ENCODE measurements around the gene PSMC1.
"Not testable (repeated sequence)": the region's sequence is repeated elsewhere in the genome, so short reads cannot be mapped to it uniquely, and the experiment has no call there.

The PSMC1 gene

DNA sequence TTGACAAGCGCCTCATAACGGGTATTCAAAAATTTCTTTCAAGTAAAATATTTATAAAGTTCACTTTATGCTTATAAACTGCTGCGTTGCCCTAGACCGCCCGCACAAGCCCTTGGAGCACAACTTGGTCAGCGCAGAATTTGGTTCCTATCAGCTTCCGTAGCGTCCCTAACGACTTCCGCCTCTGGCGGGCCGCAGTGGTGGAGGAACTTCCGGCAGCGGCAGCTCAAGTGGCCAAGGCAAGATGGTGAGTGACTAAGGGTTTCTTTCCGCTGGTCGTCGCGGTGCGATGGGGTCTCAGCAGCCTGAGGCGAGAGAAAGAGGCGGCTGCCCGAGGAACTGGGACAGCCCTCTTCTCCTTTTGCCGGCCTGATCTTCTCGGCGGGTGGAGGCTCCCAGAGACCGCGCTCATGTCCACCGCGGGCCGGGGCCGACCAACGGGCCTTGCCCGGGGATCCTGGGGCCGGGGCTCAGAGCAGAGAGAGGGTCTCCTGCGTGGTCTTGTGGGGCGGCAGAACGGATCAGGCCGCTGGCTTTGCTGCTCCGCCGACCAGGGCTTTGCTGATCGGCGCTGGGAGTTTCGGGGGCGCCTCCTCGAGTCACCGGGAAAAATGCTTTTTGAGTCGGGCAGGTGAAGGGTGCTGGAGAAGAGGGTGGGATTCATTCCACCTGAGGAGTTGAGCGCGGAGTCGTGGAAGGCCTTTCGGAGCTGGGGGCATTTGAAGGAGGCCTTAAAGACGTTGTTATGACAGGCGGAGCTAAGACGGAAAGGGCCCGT is at the start of gene PSMC1:
PSMC1 (plus strand) TSS at position 200 of the 778 bp plus-strand sequence; CDS start at position 245, 45 bp downstream.
- peak; percentile 74 to 80 for DNase-seq (ENCODE audit: low read depth in 2 of 2)

DNA sequence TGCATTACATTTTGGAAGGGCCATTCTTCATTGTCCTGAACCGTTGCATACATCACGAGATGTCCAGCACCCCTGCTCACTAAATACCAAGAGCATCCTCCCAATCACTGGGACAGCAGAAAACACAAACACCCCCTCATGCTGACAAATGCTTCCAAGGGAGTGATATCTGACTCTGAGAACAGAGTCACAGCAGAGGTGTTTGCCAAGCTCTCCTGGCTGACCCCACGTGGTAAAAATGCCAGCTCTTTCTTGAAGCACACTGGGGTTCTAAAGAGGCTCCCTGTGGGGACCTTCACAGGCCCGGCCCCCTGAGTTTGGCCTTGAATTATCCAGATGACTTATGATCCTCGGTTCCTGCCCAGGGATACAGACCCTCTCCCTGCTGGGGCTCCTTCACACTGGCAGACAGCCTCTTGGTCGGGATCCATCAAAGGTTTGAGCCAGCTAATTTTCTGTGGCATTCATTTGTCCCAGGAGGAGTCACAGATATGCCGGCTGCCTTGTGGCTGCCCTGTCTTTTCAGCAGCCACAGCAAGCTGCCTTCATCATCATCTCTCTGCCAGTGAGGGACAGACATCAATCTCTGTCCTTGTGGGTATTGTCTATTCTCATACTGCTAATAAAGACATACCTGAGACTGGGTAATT is 43.1 kb upstream of the PSMC1 start:
- DNase-seq (ENCODE audit: low read depth in 2 of 2), result no peak

DNA sequence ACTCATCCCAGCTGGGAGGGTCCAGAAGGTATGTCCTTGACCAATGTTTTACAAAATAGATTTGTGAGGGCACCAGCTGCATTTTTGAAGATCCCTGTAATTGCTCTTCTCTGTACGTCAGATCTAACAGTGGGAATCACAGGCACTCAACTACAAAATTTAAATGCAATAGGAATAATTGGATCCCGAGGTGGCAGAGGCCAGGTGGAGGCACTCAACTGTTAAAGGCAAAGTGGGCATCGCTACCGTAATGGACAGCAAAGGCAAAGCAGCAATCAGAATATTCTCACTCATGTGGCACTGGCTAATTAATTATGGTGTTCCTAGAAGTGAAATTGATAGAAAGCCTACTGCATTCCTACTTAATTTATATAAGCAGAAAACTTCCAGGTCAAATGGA is 27.9 kb upstream of the PSMC1 start:
- DNase-seq (ENCODE audit: low read depth in 2 of 2), result no peak

DNA sequence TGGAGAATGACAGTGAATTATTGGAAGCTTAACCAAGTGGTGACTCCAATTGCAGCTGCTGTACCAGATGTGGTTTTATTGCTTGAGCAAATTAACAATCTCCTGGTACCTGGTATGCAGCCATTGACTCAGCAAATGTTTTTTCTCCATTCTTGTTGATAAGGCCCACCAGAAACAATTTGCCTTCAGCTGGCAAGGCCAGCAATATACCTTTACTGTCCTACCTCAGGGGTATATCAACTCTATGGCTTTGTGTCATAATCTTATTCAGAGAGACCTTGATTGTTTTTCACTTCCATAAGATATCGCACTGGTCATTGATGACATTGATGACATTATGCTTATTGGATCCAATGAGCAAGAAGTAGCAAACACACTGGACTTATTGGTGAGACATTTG is 26.4 kb upstream of the PSMC1 start:
- not testable (repeated sequence) for DNase-seq (ENCODE audit: low read depth in 2 of 2)

DNA sequence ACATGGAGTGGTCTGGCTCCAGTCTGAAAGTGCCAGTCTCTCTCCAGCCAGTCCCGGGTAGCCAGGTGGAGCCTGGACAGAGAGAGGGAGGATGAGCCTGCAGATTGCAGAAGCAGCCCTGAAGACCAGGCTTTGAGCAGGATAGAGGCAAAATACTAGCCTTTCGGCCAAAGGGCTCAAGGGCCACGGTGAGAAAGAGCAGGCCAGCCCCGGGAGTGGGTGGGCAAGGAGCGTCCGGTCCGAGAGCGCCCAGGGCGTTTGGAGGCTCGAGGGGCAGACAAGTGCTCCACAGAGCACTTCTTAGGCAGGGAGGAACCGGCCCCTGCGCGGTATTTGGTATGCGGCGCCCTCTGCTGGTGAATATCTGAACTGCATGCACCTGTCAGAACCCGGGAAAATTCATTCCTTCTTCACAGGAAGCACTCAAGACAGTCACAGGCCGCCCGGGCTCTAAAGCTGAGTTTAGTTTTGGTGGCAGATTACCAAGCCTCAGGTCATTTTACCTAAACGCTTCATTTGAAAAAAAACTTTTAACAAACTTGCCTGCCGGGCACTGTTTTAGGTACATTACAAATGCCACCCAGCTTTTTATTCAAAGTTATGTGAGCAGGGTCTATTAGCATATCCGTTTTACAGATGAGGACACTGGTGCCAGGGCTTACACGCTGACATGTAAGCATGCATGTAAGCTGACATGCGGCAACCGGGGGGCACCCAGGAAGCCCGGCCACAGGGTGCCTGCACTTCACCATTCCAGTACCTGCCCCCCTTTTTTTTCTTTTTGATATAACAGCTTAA is 21.0 kb upstream of the PSMC1 start:
- peak; percentile 48 to 75 for DNase-seq (ENCODE audit: low read depth in 2 of 2)

DNA sequence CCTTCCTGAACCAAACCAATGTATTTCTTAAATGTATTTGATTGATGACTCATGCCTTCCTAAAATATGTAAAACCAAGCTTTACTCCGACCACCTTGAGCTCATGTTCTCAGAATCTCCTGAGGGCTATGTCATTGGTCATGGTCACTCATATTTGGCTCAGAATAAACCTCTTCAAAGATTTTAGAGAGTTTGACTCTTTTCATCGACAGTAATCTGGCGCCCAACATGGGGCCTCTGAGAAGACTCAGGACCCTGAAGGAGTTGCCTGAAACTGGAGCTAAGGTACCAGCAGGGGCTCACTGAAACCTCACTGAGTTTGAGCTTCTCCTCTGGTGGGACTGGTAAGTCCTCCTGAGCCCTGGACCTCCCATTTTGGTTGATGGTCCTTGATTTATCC is 17.2 kb upstream of the PSMC1 start:
- no peak for DNase-seq (ENCODE audit: low read depth in 2 of 2)

DNA sequence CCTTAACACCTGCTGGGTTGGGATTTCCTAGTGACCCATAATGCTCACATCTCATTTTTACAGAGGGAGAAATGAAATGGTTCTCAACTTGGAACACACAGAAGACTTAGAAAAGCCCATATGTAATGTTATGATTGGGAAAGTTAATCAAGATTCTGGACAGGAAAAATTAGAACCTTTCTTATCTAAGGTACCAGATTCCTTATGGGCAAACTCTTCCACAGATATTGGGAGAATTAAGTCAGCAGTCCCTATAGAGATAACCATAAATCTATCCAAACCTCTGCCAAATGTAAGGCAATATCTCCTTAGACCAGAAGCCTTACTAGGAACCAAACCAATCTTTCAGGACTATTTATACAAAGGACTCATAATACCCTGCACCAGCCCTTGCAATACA is 13.9 kb upstream of the PSMC1 start:
- no peak for DNase-seq (ENCODE audit: low read depth in 2 of 2)

DNA sequence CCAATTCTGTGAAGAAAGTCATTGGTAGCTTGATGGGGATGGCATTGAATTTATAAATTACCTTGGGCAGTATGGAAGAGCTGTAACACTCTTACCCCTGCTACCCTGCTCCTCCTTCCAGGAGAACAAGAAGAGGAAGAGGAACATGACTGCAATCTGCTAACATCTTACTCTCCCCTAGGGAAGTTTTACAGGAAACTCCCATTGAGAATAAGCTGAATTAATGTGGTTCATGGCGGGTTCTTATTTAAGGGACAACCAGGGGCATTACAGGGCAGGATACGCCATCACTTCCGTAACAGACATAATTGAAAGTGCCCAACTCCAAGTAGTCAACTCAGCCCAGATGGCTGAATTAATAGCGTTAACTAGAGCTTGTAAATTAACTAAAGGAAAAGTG is 9.4 kb upstream of the PSMC1 start:
- no peak for DNase-seq (ENCODE audit: low read depth in 2 of 2)

DNA sequence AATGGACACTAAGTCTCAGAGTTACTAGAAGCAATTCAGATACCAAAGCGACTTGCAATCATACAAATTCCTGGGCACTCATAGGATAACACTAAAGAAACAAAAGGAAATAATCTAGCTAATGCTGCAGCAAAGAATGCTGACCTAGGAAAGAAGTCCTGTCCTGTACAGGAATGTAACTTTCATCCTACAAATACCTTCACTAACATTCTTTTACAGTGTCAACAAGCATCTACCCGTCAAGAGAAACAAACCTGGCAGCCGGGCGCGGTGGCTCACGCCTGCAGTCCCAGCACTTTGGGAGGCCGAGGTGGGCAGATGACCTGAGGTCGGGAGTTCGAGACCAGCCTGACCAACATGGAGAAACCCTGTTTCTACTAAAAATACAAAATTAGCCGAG is 8.9 kb upstream of the PSMC1 start:
- DNase-seq (ENCODE audit: low read depth in 2 of 2), result not testable (repeated sequence)

DNA sequence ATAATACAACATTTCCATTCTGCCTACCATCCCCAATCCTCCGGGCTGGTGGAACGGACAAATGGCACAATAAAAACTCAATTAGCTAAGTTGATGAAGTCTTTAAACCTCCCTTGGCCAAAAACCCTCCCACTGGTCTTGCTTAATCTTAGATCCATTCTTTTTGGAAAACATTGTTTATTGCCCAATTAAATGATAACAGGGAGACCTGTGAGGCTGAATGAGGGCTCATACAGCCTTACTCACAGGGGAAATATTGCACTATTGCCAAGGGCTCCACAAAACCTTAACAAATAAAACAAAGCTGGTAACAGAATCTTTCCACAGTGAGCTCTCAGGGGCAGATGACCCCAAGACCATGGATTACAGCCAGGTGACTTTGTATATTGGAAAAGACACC is 7.8 kb upstream of the PSMC1 start:
- no peak for DNase-seq (ENCODE audit: low read depth in 2 of 2)

DNA sequence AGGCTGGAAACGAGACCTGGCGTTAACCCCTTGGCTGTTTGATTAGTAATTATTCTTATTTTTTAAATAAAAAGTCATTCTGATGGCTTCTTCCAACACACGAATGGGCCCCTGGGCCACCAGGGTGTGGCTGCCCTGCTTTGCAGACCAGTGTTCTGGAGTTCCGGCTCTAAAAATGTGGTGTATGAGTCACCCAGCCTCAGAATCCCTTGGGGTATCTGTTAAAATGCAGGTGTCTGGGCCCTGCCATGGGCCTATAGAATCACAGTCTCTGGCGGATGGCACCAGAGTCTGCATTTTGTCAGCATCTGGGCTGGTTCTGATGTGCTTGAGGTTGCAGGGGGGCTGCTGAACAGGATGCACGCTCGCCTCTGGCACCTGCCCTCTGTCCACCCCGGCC is 2.5 kb upstream of the PSMC1 start:
- DNase-seq (ENCODE audit: low read depth in 2 of 2), result no peak

DNA sequence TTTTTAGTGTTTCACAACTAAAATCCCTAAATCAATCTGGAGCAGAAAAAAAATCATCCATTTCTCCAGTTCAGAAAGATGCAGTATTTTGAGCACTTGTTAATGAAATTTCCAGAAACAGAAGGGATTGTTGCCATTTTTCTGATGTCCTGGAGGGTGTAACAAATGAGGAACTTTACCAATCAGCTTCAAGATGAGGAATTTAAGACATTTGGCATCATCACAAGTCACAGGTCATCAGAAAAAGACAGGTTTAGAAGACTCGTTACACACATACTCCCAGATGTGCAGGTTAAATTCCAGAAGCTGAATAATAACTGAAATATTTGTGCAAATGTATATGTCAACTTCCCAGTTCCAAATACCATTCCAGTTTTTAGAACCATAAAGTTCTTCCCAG is 482 bp upstream of the PSMC1 start:
- DNase-seq (ENCODE audit: low read depth in 2 of 2), result no peak

DNA sequence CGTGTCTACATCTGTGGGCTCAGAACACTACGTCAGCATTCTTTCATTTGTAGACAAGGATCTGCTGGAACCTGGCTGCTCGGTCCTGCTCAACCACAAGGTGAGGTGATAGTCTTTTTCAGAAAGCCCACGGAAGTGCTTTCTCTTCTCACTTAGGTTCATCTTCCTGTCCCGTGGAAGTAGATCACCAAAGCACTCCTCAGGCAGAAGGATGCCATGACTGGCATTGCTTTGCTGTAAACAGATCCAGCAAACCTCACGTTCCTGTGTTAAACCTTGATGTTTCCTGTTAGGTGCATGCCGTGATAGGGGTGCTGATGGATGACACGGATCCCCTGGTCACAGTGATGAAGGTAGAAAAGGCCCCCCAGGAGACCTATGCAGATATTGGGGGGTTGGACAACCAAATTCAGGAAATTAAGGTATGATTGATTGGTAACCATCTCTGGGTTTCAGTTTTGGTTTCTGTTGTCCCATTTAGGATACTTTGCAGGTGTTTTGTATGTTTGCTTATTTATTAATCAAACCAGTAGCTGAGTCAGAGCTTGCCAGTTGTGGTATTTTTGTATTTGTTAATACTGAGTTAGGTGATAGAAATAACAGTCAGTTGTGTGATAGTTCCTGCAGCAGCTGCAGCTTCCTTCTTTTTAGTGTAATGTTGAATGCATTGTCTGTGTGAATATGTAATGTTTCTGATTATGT is 7.5 kb downstream of the PSMC1 start:
- no peak for DNase-seq (ENCODE audit: low read depth in 2 of 2)

DNA sequence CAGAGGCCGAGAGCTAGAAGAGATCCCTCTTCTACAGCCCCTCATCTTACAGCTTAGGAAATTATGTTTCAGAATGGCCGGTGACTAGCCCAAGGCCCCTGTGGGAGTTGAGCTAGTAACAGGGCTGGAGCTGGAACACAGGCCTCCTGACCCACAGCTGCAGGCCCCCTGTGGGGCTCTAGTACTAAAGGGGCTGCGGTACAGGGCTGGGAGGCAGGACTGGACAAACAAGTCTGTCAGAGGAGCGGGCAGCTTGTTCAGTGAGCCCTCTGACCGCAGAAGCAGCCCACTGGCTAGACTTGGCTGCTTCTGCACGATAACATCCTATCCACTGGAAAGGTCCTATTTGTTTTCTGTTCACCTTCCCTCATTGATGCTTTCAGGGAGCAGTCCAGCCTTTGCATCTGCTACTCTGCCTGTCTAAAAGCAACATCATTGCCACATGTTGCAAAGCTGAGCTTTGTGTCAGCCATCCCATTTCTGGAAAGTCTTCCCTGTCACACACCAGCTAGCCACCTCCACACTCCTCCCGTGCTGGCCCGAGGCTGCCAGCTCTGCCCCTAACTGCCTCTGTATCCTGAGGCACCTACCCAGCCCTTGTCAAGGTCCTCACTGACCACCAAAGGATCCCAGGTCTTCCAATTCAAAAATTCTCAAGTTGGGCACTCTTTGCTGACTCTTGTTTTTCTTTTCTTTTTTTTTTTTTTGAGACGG is 10.2 kb downstream of the PSMC1 start:
- DNase-seq (ENCODE audit: low read depth in 2 of 2), result no peak

DNA sequence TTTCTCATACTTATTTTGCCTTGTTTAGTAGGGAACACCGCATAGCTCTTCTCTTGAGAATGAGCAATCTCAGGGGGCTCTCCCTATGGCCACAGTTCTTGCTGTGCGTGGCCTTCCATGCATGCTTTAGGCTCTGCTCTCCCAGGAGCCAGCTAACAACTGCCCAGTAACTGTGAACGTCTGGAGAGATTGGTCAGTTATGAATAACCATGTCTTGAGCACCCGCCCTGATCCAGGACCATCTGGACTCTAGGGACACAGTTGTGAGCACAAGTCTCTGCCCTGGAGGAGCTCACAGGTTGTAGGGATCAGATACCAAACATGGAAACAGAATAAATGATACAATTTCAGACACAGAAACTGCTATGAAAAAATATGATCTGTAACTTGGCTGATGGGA is 12.1 kb downstream of the PSMC1 start:
- no peak for DNase-seq (ENCODE audit: low read depth in 2 of 2)

DNA sequence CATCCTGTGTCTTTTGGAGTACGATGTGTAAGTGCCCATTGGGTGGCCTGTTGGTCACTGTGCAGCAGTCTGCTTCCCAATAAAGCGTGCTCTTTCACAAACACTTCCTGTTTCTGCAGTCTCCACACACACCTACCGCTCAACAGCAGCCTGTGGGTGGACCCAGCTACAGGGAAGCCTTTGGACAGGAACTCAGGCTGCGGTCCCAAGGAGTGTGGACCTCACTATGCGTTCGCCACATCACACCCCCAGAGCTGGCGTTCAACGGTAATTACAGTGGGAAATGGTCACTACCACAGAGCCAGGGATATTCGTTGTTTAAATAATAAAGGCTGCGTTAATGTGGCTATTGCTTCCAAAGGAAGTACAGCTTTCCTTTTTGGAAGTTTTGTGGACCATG is 16.2 kb downstream of the PSMC1 start:
- DNase-seq (ENCODE audit: low read depth in 2 of 2), result no peak

DNA sequence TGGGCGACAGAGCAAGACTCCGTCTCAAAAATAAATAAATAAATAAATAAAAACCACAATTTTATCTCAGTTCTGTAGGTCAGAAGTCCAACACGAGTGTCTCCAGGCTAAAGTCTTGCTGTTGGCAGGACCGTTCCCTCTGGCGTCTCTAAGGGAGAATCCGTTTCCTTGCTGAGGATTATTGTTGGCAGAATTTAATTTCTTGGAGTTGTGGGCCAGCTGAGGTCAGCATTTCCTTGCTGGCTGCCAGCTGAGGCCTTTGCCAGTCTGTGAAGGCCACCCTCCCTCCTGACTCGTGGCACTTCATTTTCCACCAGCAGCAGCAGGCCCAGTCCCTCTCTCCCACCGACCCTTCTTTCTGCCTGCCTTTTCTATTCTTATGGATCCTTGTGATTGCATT is 17.2 kb downstream of the PSMC1 start:
- no peak for DNase-seq (ENCODE audit: low read depth in 2 of 2)

DNA sequence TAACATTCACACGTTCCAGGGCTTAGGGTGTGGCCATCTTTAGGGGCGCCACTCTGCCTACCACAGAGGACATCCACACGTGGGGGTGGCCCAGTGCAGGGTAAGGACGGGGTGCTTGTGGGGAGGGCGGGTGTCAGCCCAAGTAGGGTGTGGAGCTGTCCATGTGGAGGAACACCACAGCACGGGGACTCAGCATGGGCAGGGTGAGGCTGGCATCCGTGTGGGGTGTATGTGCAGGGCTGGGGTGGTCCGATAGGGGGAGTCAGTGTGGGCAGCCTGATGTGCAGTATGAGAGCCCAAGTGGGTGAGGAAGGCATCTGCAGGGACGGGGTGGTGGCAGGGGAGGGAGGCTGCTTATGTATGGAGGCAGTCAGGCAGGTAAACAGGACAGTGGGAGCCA is 17.7 kb downstream of the PSMC1 start:
- no peak for DNase-seq (ENCODE audit: low read depth in 2 of 2)

DNA sequence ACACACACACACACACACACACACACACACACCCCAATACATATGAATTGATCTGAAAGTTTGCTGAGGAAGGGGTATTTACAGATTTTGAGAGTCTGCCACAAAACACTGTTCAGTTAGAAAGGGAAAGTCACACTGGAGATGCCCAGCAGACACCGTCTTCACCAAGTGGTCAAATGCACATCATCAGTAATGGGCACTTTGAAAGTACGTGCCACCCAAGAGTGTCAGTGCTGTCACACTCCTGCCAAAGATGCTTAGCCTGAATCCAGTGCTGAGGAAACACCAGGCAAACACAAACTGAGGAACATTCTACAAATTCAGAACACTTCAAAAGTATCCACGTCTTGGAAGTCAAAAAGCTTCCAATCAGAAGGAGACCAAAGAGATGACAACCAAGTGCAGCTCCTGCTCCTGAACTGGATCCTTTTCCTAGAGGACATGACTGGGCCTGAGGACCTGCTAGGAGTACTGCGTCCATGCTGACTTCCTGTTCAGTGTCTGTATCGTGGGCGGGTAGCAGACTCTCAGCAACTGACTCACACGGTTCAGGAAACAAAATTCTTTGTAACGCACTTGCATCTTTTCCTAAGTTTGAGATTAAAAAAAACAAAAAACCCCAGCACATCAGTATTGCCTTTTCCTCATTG is 18.6 kb downstream of the PSMC1 start:
- DNase-seq (ENCODE audit: low read depth in 2 of 2), result no peak

DNA sequence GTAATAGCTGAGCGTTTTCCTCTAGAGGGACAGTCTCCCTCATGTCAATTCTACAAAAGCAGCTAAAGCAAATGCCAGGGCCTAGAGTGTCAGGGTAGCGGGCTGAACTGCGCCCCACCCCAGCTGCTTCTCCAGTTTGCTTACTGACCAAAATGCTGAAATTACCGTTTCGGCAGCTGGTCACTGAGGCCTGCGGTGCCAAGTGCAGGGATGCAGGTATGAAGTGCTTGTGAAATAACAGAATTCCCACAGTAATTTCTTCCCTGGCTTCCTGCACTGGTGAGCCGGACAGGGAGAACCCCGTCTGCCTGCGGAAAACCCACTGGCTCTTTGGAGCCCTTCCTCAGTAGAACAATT is 19.1 kb downstream of the PSMC1 start:
- no peak for DNase-seq (ENCODE audit: low read depth in 2 of 2)

DNA sequence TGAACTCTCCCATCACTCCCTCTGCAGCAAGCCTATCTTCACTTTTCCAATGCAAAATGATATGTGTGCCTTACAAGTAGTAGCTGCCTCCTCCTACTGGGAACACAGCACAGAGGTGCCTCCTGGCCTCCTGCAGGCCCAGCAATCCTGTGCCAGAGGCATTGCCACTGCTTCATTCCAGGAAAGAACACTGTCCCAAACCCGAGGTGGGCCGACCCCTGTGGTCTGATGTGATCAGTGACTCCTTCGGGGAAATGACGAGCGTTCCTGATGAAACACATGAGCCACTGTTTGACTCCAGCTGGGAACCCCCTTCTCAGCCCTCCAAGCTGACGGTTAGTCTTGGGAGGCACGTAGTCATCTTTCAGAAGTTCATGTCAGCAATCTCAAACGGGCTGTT is 19.5 kb downstream of the PSMC1 start:
- no peak for DNase-seq (ENCODE audit: low read depth in 2 of 2)

Data from activated CD4-positive, alpha-beta T cell treated with anti-CD3 and anti-CD28 coated beads for 24 hours (primary cell).